ENCODE measurements around the gene CNGB1.
"Not testable (repeated sequence)": the region's sequence is repeated elsewhere in the genome, so short reads cannot be mapped to it uniquely, and the experiment has no call there.

CNGB1 gene

GRCh38 chr16:57970970-57971369 is at the start of gene CNGB1:
CNGB1 (minus strand) TSS chr16:57971128; CDS start chr16:57967286, 3,842 bp downstream.
- no peak for DNase-seq (ENCODE audit: low read depth)

GRCh38 chr16:58019866-58020538 is 49.1 kb upstream of the CNGB1 start:
- no peak for DNase-seq (ENCODE audit: low read depth)

GRCh38 chr16:58018803-58019202 is 47.9 kb upstream of the CNGB1 start:
- no peak for DNase-seq (ENCODE audit: low read depth)

- DNase-seq (ENCODE audit: low read depth): no peak
Observed at GRCh38 chr16:58016840-58017446, 46.0 kb upstream of the CNGB1 start.

DNA sequence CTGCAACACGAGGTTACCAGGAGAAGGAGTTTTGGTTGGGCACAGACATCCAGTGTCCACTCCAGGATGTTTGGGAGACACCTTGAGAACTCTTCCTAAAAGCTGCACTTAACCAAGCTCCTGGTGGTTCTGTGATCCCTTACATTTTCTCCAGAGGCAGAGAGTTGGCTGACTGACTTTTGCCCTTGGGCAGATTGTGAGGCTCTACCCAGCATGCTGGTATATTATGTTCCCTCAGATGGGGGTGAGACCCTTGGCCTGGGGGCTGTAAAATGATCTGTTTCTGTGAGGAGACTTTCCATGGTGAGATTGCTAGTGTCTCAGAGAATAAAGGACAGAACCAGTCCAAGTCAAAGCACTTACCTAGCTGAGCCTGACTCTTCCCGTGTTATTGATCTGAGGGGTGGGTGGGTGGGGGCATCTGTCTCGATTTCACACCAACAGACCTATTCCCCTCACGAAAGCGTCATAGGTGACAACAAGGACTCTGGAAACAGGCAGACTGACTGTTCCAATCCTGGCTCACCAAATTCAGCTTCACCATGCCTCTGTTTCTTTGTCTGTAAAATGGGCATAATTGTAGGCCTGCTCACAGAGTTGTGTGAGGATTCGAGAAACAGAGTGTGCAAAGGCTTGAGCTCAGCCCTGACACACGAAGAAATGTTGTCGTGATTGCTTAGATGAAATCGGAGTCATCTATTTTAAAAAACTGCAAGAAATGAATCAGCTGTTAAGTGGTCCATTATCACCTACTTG is 42.5 kb upstream of the CNGB1 start:
- DNase-seq (ENCODE audit: low read depth): no peak

DNA sequence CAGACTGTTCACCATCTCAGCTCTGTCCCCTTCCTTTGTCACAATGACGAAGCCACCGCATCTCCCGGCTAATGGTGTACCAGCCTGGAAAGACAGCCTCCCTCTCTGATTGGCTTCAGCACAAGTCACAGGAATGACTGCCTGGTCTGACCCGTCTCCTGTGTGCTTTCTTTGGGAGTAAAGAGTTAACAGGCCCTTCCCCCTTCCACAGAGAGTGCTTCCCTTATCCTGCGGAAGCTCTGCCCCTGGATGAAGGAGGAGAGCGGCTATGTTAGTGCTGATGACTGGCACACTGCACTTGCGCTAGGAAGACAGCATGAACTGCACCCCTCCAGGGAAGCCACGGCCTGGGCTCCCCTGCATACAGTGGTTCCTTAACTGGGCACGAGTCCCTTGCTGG is 41.6 kb upstream of the CNGB1 start:
- DNase-seq (ENCODE audit: low read depth): no peak

DNA sequence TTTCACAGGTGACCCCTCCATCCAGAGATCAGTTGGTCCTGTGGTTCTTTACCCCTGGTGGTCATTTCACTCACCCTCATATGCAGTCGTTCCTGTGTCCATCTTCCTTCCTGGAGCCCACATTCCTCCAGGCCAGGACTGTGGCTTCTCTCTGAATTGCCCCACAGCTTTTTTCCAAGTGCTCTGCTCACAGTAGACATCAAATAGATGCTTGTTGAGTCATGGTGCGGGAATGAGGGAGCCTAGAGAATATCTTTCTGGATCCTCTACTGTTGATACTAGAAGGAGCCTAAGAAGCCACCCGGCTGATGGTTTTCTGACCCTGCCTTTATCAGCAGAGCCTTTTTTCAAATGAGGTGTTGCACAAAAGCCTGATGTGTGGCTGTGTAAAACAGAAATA is 40.7 kb upstream of the CNGB1 start:
- no peak for DNase-seq (ENCODE audit: low read depth)

- no peak for DNase-seq (ENCODE audit: low read depth)
Observed at GRCh38 chr16:58010886-58011285, 40.0 kb upstream of the CNGB1 start.

GRCh38 chr16:58009856-58010416 is 39.0 kb upstream of the CNGB1 start:
- DNase-seq (ENCODE audit: low read depth): no peak

DNA sequence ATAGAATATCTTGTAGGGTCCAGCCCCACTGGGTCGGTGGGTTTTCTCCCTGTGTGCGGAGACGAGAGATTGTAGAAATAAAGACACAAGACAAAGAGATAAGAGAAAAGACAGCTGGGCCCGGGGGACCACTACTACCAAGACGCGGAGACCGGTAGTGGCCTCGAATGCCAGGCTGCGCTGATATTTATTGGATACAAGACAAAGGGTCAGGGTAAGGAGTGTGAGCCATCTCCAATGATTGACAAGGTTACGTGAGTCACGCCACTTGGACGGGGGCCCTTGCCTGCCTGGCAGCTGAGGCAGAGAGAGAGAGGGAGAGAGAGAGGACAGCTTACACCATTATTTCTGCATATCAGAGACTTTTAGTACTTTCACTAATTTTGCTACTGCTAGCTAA is 33.8 kb upstream of the CNGB1 start:
- not testable (repeated sequence) for DNase-seq (ENCODE audit: low read depth)

GRCh38 chr16:58002936-58003335 is 32.0 kb upstream of the CNGB1 start:
- no peak for DNase-seq (ENCODE audit: low read depth)

DNA sequence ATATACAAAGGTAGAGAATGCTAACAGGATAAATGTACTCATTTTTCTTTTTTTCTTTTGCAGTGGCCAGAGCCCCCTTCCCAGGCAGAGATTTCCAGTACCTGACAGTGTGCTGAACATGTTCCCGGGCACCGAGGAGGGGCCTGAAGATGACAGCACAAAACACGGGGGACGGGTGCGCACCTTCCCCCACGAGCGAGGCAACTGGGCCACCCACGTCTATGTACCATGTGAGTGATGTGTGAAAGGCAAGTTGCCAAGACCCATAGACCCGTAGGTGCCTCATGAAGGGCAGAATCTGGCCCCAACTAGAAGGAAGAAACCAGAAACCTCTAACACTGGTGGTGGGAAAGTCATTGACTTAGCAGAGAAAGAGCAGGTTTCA is 31.5 kb upstream of the CNGB1 start:
- no peak for DNase-seq (ENCODE audit: low read depth)

DNA sequence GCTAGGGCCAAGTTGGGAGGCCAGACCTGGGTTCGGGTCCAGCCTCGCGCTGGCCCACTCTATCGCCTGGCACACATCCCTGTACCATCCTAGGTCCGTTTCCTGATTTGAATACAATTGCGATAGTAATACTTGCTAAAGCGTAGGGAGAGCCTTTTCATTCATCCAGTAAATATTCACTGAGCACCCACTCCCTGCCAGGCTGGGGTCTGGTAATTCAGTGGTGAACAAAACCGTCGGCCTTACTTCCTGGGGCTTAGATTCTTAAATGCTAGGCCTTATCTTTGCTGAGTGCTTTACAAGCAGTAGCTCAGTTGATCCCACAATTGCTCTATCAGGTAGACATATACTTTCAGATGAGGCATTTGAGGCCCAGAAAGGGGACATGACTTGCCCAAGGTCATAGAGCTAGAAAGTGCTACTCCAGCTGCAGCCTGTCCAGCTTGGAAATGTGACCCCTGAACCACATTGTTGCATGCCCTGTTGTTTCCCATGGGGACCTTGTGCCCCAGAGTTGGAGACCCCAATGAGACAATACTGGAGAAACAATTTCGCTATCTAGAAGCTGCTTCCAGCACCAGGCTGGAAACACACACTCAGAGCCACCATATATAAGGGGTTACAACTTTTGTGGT is 31.0 kb upstream of the CNGB1 start:
- DNase-seq (ENCODE audit: low read depth): no peak

GRCh38 chr16:58000706-58001676 is 30.1 kb upstream of the CNGB1 start, which contains the start of gene USB1:
USB1 (plus strand) TSS chr16:58001407; CDS start chr16:58001484, 77 bp downstream.
- DNase-seq (ENCODE audit: low read depth): peak; percentile 88

- DNase-seq (ENCODE audit: low read depth): no peak
Observed at GRCh38 chr16:57999971-58000705, 29.2 kb upstream of the CNGB1 start, which contains the start of gene ZNF319. ZNF319 (minus strand) TSS chr16:58000672; CDS start chr16:57998265, 2,407 bp downstream.

- peak; percentile 15 for DNase-seq (ENCODE audit: low read depth)
Observed at GRCh38 chr16:57999366-57999970, 28.5 kb upstream of the CNGB1 start.

GRCh38 chr16:57998992-57999365 is 28.1 kb upstream of the CNGB1 start:
- DNase-seq (ENCODE audit: low read depth): no peak

GRCh38 chr16:57998486-57998885 is 27.6 kb upstream of the CNGB1 start:
- DNase-seq (ENCODE audit: low read depth): peak; percentile 43

DNA sequence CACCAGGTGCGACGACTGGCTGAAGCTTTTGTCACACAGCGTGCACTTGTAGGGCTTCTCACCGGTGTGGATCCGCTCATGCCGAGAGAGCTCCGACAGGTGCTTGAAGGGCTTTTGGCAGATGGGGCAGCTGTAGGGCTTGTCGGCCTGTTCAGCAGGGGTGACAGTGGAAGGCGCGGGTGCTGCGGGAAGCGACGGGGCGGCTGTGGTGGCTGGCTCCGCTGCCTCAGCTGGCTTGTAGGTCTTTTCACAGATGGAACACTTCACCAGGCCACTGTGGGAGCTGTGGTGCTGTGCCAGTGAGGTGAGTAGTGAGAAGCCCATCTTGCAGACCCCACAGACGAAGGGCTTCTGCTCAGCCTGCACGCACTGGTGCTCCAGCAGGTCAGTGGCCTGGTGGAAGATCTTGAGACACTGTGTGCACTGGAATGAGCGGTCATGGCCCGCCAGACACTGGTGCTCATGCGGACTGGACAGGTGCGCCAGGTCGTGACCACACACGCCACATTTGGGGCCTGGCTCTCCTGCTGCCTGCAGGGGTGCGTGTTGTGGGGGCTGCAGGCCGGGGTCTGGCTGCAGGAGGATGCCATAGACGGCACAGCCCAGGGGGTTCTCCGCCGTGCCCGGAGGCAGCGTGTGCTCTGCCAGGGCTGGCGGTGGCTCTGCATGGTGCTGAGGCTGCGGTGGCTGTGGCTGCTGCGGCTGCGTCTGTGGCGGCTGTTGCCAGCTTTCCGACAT is 26.8 kb upstream of the CNGB1 start:
- DNase-seq (ENCODE audit: low read depth): no peak
